NCI-H526 treated with DMSO at 0.1 percent for 48 hours (cell line): Measurements from ENCODE around the gene SMC1B.
"Not testable (repeated sequence)": the region's sequence is repeated elsewhere in the genome, so short reads cannot be mapped to it uniquely, and the experiment has no call there.

ENCODE experiments used
- DNase-seq: peaks from one replicate; lab custom pipeline; 2025; lab: John Stamatoyannopoulos, UW

Gene SMC1B

GRCh38 chr22:45442116-45442515, 28.7 kb upstream of the SMC1B start:
- no peak for DNase-seq

GRCh38 chr22:45441138-45441537, 27.7 kb upstream of the SMC1B start:
- peak; percentile 2 for DNase-seq

DNA sequence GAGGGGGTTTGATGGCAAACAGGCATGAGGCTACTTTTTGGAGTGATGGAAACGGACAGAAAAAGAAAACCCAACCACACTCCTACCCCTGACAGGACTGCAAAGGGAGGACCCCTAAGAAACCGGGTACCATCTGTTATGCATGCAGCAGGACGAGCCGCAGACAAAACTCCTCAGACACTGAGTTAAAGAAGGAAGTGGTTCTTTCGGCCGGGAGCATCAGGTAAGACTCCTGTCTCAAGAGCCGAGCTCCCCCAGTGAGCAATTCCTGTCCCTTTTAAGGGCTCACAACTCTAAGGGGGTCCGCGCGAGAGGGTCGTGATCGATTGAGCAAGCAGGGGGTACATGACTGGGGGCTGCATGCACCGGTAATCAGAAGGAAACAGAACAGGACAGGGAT, 27.3 kb upstream of the SMC1B start:
- DNase-seq = not testable (repeated sequence)

- DNase-seq = no peak
Observed at GRCh38 chr22:45438336-45438735, 24.9 kb upstream of the SMC1B start.

GRCh38 chr22:45436871-45437517, 23.6 kb upstream of the SMC1B start:
- DNase-seq = not testable (repeated sequence)

GRCh38 chr22:45435544-45436139, 22.2 kb upstream of the SMC1B start:
- DNase-seq = peak; percentile 44

GRCh38 chr22:45434981-45435380, 21.6 kb upstream of the SMC1B start:
- DNase-seq = no peak

DNA sequence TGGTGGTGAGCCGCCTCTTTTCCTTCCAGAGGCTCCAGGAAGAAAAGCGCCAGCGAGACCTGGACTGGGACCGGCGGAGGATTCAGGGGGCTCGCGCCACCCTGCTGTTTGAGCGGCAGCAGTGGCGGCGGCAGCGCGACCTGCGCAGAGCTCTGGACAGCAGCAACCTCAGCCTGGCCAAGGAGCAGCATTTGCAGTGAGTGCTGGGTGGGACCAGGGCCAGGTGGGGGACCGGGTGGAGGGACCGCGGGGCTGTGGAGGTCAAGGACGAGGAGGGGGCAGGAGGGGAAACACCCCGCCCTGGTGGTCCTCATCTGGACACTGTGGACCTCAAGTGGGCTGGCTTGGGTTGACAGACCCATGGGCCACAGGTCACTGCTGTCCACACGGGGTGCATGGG, 17.5 kb upstream of the SMC1B start:
- DNase-seq = no peak

GRCh38 chr22:45429981-45430775, 16.8 kb upstream of the SMC1B start:
- DNase-seq = no peak

GRCh38 chr22:45429424-45429823, 16.0 kb upstream of the SMC1B start:
- no peak for DNase-seq

GRCh38 chr22:45428391-45429385, 15.3 kb upstream of the SMC1B start:
- DNase-seq = no peak

GRCh38 chr22:45427114-45427513, 13.7 kb upstream of the SMC1B start:
- DNase-seq = no peak

- no peak for DNase-seq
Observed at GRCh38 chr22:45426387-45426786, 13.0 kb upstream of the SMC1B start.

DNA sequence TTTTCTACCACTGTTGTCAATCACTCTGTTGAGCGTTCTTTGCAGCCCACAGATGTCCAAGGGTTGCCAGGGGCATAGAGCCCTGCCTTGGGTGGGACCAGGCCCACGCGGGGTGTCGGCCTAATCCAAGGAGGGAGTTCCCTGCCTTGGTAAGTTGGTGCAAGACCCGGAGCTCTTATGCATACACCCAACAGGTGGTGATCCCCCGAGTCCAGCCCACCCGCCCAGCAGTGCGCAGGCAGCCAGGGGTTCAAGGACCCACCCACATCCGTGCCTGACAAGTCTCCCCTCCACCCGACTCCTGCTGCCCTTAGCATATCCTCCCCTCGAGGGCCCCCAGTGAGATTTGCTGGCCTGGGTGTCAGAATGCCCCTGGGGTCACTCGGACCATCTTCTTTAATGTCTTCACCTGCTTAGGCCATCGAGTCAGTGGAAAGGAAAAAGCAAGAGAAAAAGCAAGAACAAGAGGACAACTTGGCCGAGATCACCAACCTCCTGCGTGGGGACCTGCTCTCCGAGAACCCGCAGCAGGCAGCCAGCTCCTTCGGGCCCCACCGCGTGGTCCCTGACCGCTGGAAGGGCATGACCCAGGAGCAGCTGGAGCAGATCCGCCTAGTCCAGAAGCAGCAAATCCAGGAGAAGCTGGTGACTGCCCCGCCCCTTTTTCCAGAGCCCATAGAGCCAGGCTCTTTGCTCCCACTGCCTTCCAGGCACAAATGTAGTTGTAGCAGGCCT, 12.3 kb upstream of the SMC1B start:
- DNase-seq = no peak

DNA sequence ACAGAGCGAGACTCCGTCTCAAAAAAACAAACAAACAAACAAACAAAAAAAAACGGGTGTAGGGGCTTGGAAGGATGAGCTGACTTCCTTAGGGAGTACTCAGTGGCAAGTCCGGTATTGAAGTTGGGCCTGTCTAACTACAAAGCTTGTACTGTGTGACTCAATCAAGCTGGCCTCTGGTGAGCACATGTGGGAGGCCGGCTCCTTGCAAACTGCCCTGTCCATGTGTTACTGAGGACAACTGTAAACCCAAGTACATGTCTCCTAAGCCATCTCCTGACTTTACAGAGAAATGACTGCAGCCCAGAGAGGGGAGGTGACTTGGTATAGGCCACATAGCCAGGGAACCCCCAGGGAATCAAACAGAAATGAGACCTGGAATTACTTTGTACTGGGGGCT, 11.7 kb upstream of the SMC1B start:
- no peak for DNase-seq

DNA sequence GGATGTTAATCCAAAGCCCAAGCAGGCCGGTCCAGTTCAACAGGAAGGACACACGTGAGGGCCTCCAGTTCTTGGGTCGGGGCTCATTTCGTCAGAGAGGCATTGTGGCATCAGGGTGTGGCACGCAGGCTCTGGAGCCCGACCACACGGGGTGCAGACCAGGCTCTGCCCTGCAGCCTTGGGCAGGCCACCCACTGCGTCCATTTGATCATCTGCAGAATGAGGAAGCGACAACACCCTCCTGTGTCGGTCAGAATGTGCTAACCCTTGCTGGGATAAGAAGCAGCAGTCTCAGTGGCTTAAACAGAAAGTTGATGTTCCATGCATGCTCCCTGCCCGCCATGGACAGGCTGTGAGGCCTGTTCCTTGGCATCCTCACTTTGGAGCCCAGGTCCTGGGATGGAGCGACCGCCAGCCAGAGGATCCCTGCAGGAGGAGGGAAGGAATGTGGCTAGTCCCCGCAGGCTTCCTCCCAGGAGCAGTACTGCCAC, 10.9 kb upstream of the SMC1B start:
- DNase-seq = no peak

- no peak for DNase-seq
Observed at GRCh38 chr22:45423524-45423923, 10.1 kb upstream of the SMC1B start.

- DNase-seq = no peak
Observed at GRCh38 chr22:45422237-45422983, 9.0 kb upstream of the SMC1B start.

GRCh38 chr22:45421349-45422055, 8.1 kb upstream of the SMC1B start:
- DNase-seq = no peak

DNA sequence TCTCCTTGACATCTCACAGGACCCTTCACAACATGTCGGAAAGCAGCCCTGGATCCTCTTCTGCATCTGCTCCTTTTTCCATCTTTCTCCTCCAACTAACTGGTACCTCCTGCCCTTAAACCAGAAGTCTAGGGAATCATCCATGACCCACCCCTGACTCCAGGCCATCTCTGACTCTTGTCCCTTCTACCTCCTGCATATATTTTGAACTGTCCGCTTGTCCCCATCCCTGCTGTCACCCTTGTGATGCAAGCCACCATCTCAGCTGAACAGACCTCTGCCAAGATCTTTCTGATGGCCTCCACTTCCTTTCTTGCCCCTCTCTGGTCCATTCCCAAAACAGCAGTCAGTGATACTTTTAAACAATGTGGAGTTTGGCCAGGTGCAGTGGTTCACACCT, 7.1 kb upstream of the SMC1B start:
- no peak for DNase-seq
